ENCODE measurements around the gene VWA1. TPM values are rescaled to one million over a fixed set of nuclear protein-coding genes. Genes with fewer than 3 reads are reported as not detected.
"Not testable (repeated sequence)": the region's sequence is repeated elsewhere in the genome, so short reads cannot be mapped to it uniquely, and the experiment has no call there.

VWA1 gene
- polyA plus RNA-seq, 4 donors = 48.3 to 104 (median 66.7) TPM

- DNase-seq (ENCODE audit: low read depth in 4 of 4, low spot score in 2 of 4) = not testable (repeated sequence)
Observed at GRCh38 chr1:1480488-1480867, 45.0 kb downstream of the VWA1 start.

DNA sequence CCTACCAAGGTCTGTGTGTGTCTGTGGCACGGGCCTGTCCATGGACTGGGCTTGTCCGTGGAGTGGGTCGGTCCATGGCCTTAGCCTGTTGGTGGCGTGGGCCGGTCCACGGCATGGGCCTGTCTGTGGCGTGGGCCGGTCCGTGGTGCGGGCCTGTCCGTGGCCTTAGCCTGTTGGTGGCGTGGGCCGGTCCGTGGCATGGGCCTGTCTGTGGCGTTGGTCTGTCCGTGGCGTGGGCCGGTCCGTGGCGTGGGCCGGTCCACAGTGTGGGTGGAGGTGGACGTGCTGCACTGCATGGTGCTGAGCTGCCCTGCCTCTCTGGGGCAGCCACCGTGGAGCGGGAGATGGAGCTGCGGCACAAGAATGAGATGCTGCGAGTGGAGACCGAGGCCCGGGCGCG is 46.3 kb downstream of the VWA1 start:
- DNase-seq (ENCODE audit: low read depth in 4 of 4, low spot score in 2 of 4) = not testable (repeated sequence)

DNA sequence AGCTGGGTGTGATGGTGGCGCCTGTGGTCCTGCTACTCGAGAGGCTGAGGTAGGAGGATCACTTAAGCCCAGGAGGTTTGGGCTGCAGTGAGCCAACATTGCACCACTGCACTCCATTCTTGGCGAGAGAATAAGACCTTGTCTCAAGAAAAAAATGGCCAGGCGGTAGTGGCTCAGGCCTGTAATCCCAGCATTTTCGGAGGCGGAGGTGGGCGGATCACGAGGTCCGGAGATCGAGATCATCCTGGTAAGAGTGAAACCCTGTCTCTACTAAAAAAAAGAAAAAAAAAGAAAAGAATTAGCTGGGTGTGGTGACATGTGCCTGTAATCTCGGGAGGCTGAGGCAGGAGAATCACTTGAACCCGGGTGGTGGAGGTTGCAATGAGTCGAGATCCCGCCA is 47.4 kb downstream of the VWA1 start:
- DNase-seq (ENCODE audit: low read depth in 4 of 4, low spot score in 2 of 4) = no peak

DNA sequence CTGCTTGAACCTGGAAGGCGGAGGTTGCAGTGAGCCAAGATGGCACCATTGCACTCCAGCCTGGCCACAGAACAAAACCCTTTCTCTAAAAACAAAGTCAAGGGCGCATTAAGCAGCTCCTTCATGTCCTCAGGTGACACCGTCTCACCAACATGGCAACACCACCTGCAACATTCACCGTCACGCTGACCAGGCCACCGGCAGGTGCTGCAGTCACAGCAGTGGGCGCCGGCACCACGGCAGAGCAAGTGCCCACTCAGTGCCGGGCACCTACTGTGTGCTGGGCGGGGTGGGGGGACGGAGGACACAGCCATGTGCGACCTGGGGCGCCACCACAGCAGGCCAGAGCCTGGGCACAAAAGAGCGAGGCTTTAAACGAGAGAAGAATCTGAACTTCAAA is 48.2 kb downstream of the VWA1 start:
- DNase-seq (ENCODE audit: low read depth in 4 of 4, low spot score in 2 of 4) = no peak

- DNase-seq (ENCODE audit: low read depth in 4 of 4, low spot score in 2 of 4) = not testable (repeated sequence)
Observed at GRCh38 chr1:1484976-1485750, 49.7 kb downstream of the VWA1 start.

DNA sequence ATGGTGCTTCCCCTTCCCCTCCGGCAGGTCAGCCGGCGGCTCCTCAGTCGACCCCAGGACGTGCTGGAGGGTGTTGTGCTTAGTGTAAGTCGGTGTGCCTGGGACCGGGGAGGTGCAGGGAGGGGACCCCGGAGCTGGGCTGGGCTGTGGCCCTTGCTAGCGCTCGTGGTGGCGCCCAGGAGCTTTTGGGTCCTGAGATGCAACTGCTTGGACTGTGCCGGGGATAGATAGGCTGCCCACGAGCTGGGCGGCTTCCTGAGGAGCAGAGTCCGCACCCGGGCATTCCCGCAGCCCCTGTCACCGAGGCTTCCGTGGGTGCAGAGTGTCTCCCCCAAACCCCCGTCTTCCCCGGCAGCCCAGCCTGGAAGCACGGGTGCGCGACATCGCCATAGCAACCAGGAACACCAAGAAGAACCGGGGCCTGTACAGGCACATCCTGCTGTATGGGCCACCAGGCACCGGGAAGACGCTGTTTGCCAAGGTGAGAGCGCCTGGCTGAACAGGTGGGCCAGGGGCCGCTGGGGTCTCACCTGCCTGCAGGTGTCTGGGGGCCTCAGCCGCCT is 50.3 kb downstream of the VWA1 start:
- DNase-seq (ENCODE audit: low read depth in 4 of 4, low spot score in 2 of 4) = not testable (repeated sequence)

GRCh38 chr1:1487701-1488100 is 52.2 kb downstream of the VWA1 start:
- no peak for DNase-seq (ENCODE audit: low read depth in 4 of 4, low spot score in 2 of 4)

DNA sequence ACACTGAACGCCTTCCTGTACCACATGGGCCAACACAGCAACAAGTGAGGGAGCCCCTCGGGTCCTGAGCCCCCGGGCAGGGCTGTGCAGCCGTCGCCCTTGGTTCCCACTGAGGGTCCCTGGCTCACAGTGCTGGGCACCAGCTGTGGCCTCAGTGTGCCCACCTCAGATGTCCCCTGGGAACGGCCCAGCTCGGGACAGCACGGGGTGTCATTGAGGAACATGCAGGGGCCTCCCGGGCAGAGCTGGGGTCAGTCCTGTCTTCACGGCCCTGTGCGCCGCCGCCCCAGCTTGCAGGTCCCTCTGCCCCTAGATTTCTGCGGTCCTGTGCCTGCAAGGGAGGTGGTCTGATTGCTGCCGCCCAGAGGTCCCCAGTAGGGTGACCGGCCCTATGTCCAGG is 53.7 kb downstream of the VWA1 start:
- no peak for DNase-seq (ENCODE audit: low read depth in 4 of 4, low spot score in 2 of 4)

DNA sequence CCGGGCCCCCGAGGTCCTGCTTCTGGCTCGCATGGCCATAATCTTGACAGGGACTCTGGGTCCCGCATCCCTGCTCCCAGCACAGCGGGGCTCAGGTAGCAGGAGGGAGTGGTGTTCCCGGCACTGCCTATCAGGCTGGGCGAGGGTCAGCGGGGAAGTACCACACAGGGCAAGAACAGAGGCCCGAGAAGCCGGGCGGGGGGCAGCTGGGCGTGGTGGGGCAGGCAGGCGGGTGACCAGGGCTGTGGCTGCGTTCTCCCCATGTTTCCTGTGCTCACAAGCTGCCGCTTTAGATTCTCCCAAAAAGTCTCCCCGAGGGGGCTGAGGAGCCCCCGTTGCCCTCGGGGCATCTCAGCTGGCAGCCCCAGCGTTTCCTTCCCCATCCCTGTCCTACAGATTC is 54.4 kb downstream of the VWA1 start:
- no peak for DNase-seq (ENCODE audit: low read depth in 4 of 4, low spot score in 2 of 4)

DNA sequence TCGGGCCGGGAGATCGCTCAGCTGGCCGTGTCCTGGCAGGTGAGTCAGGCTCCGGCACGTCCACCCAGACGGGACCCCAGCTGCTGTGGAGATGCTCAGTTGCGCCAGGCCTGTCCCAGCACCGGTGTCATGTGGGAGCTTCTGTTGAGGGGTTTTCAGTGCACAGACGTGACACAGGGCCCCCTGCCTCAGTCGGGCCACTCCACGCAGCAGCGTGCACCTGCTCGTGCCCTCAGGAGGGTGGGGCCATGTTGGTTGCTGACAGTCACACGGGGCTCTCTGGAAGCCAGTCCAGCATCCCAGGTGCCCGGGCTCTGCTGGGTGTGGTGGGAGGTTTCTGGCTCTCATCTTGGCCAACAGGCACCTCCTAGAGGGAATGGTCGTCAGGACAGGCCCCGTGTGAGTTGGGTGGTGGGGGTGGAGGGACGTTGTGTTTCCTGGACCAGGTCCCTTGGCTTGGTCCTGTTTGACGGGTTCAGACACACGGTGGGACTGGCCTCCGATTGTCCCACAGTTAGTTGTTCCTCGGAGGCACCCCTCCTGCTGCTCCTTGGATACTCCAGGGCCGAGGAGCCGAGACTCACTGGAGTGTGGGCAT is 55.2 kb downstream of the VWA1 start:
- DNase-seq (ENCODE audit: low read depth in 4 of 4, low spot score in 2 of 4) = no peak

DNA sequence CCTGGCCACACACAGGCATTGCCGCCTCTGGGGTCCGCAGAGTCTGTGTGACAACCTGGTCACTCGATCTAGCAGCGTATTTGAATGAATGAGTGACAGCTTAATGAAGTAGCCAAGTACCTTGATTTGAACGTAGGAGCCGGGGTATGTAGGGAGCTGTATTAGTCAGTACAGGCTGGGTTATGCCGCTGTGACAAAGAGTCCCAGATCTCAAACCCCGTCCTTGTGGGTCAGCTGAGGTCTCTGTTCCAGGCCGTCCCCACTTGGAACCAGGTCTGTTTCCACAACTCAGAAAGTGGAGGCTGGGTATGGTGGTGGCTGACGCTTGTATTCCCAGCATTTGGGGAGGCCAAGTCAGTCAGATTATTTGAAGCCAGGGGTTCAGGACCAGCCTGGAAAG is 56.1 kb downstream of the VWA1 start:
- DNase-seq (ENCODE audit: low read depth in 4 of 4, low spot score in 2 of 4) = no peak

Other genes starting within 250 kb of the VWA1 start
- gene TNFRSF18, start 229.1 kb upstream of the VWA1 start, polyA plus RNA-seq (ENCODE audit: insufficient read length in 4 of 4) = under 1 TPM; 0.29 to 0.79 (median 0.53) TPM
- gene TNFRSF4, start 221.5 kb upstream of the VWA1 start, polyA plus RNA-seq (ENCODE audit: insufficient read length in 4 of 4) = 1 to 10 TPM; 1.7 to 3.1 (median 2.0) TPM
- gene SDF4, start 203.7 kb upstream of the VWA1 start, polyA plus RNA-seq (ENCODE audit: insufficient read length in 4 of 4) = 100 to 1,000 TPM; 115 to 144 (median 130) TPM
- gene B3GALT6, start 203.5 kb upstream of the VWA1 start, polyA plus RNA-seq (ENCODE audit: insufficient read length in 4 of 4) = 10 to 100 TPM; 19.8 to 24.4 (median 21.4) TPM
- 10 to 100 TPM in 3 of 4 donors, 1 to 10 TPM in 1; 7.2 to 17.3 (median 14.9) TPM for gene C1QTNF12, start 189.0 kb upstream of the VWA1 start, polyA plus RNA-seq (ENCODE audit: insufficient read length in 4 of 4)
- gene UBE2J2, start 161.8 kb upstream of the VWA1 start, polyA plus RNA-seq (ENCODE audit: insufficient read length in 4 of 4) = 10 to 100 TPM; 40.9 to 68.6 (median 58.4) TPM
- 10 to 100 TPM in 1 of 4 donors, 1 to 10 TPM in 3; 2.4 to 10.2 (median 6.9) TPM for gene SCNN1D, start 155.3 kb upstream of the VWA1 start, polyA plus RNA-seq (ENCODE audit: insufficient read length in 4 of 4)
- 10 to 100 TPM; 14.9 to 45.2 (median 33.0) TPM for gene ACAP3, start 127.8 kb upstream of the VWA1 start, polyA plus RNA-seq (ENCODE audit: insufficient read length in 4 of 4)
- gene PUSL1, start 127.1 kb upstream of the VWA1 start, polyA plus RNA-seq (ENCODE audit: insufficient read length in 4 of 4) = 10 to 100 TPM in 2 of 4 donors, 1 to 10 TPM in 2; 7.3 to 12.4 (median 10.7) TPM
- gene INTS11, start 111.0 kb upstream of the VWA1 start, polyA plus RNA-seq (ENCODE audit: insufficient read length in 4 of 4) = 100 to 1,000 TPM in 3 of 4 donors, 10 to 100 TPM in 1; 94.8 to 169 (median 129) TPM
- gene CPTP, start 110.9 kb upstream of the VWA1 start, polyA plus RNA-seq (ENCODE audit: insufficient read length in 4 of 4) = 10 to 100 TPM; 12.4 to 21.1 (median 17.3) TPM
- gene TAS1R3, start 104.4 kb upstream of the VWA1 start, polyA plus RNA-seq (ENCODE audit: insufficient read length in 4 of 4) = under 1 TPM; 0.28 to 0.70 (median 0.45) TPM
- gene DVL1, start 86.3 kb upstream of the VWA1 start, polyA plus RNA-seq (ENCODE audit: insufficient read length in 4 of 4) = 10 to 100 TPM; 24.6 to 52.2 (median 45.6) TPM
- gene MXRA8, start 77.1 kb upstream of the VWA1 start, polyA plus RNA-seq (ENCODE audit: insufficient read length in 4 of 4) = 100 to 1,000 TPM; 164 to 219 (median 209) TPM
- gene AURKAIP1, start 60.5 kb upstream of the VWA1 start, polyA plus RNA-seq (ENCODE audit: insufficient read length in 4 of 4) = 100 to 1,000 TPM in 1 of 4 donors, 10 to 100 TPM in 3; 64.4 to 107 (median 84.7) TPM
- 100 to 1,000 TPM; 178 to 392 (median 277) TPM for gene CCNL2, start 36.4 kb upstream of the VWA1 start, polyA plus RNA-seq (ENCODE audit: insufficient read length in 4 of 4)
- gene MRPL20, start 28.4 kb upstream of the VWA1 start, polyA plus RNA-seq (ENCODE audit: insufficient read length in 4 of 4) = 100 to 1,000 TPM; 111 to 143 (median 117) TPM
- gene ANKRD65, start 14.4 kb upstream of the VWA1 start, polyA plus RNA-seq (ENCODE audit: insufficient read length in 4 of 4) = 10 to 100 TPM in 3 of 4 donors, 1 to 10 TPM in 1; 5.1 to 27.6 (median 12.1) TPM
- gene ATAD3C, start 14.0 kb downstream of the VWA1 start, polyA plus RNA-seq (ENCODE audit: insufficient read length in 4 of 4) = 1 to 10 TPM; 2.6 to 3.7 (median 2.9) TPM
- 10 to 100 TPM in 3 of 4 donors, 1 to 10 TPM in 1; 9.4 to 29.9 (median 20.5) TPM for gene ATAD3B, start 36.1 kb downstream of the VWA1 start, polyA plus RNA-seq (ENCODE audit: insufficient read length in 4 of 4)
- 10 to 100 TPM; 15.8 to 31.6 (median 24.4) TPM for gene ATAD3A, start 76.5 kb downstream of the VWA1 start, polyA plus RNA-seq (ENCODE audit: insufficient read length in 4 of 4)
- 1 to 10 TPM; 4.3 to 8.4 (median 7.3) TPM for gene TMEM240, start 104.9 kb downstream of the VWA1 start, polyA plus RNA-seq (ENCODE audit: insufficient read length in 4 of 4)
- 10 to 100 TPM; 76.6 to 95.9 (median 82.9) TPM for gene SSU72, start 139.2 kb downstream of the VWA1 start, polyA plus RNA-seq (ENCODE audit: insufficient read length in 4 of 4)
- 1 to 10 TPM; 1.6 to 5.1 (median 4.0) TPM for gene FNDC10, start 164.4 kb downstream of the VWA1 start, polyA plus RNA-seq (ENCODE audit: insufficient read length in 4 of 4)
- gene MIB2, start 179.8 kb downstream of the VWA1 start, polyA plus RNA-seq (ENCODE audit: insufficient read length in 4 of 4) = 10 to 100 TPM; 23.5 to 90.7 (median 55.8) TPM
- 10 to 100 TPM; 16.0 to 54.0 (median 37.4) TPM for gene MMP23B, start 196.5 kb downstream of the VWA1 start, polyA plus RNA-seq (ENCODE audit: insufficient read length in 4 of 4)
- gene CDK11B, start 223.3 kb downstream of the VWA1 start, polyA plus RNA-seq (ENCODE audit: insufficient read length in 4 of 4) = 10 to 100 TPM; 36.8 to 47.7 (median 42.4) TPM

Data from left renal cortex interstitium (tissue), 4 donors.